HCT116 (cell line): Measurements from ENCODE around the gene PGAM5. TPM values are rescaled to one million over a fixed set of nuclear protein-coding genes. Genes with fewer than 3 reads are reported as not detected.
"Not testable (repeated sequence)": the region's sequence is repeated elsewhere in the genome, so short reads cannot be mapped to it uniquely, and the experiment has no call there.

Source experiments
- ATAC-seq: fragments of 200-7000 bp; cut with Tn5 transposase; 2 replicates; pipeline ENCODE4 v1.9.1; 2020; ENCODE audit warnings: mild to moderate bottlenecking, moderate library complexity
- BruUV-seq: library from RNA; stranded (reverse); fragments of 400-500 nt; replicated peaks from 2 replicates; lab custom pipeline; 2021; lab: Mats Ljungman, UMichigan
- CTCF ChIA-PET: fragments of 300-600 bp; sonication (Branson Sonifier 250); formaldehyde crosslinking; loops from one replicate; lab custom pipeline; 2021; ENCODE audit warnings: antibody characterized with exemption; lab: Charles Lee
- POLR2A ChIA-PET: fragments of 300-600, 350-600 bp; sonication (Branson Sonifier 250); formaldehyde crosslinking; loops from one replicate; lab custom pipeline; 2021; ENCODE audit warnings: antibody characterized with exemption; lab: Charles Lee
- RAD21 ChIA-PET, 2 experiments: fragments of 300-600 bp; sonication (Branson Sonifier 250); formaldehyde crosslinking; loops; one replicate each; lab custom pipeline; 2023; ENCODE audit warnings: low total read pairs in 2 of 2; ENCODE audit not compliant: uncharacterized antibody in 2 of 2, unreplicated experiment in 2 of 2, low non-redundant PET in 1 of 2; lab: Charles Lee
- DNase-seq: peaks from one replicate; pipeline ENCODE4 v3.0.0-alpha.2; 2010; ENCODE audit warnings: low read depth, low spot score
- H2AFZ ChIP-seq: fragments of 200-600 bp; shearing (Covaris generic), sonication (generic); 2 replicates; pipeline ENCODE4 v1.6.1; 2017; ENCODE audit warnings: low read depth, mixed run types, mixed read lengths, antibody characterized with exemption, low read length; ENCODE audit not compliant: poor library complexity, severe bottlenecking
- H3K27ac ChIP-seq: 2 replicates; pipeline ENCODE4 v1.5.1; 2012; ENCODE audit warnings: low read depth, low read length
- H3K27me3 ChIP-seq: fragments of 200-600 bp; sonication (generic); 2 replicates; pipeline ENCODE4 v1.6.1; 2016; ENCODE audit warnings: mixed run types, low read length, mixed read lengths; ENCODE audit not compliant: insufficient read depth
- H3K36me3 ChIP-seq, 2 experiments: fragments of 200-500 bp in 1 of 2; fragments of 200-600 bp in 1 of 2; sonication (Bioruptor generic) in 1 of 2; sonication (generic) in 1 of 2; 2 replicates each; pipeline versions ENCODE4 v1.5.1 to v1.6.1; 2014 to 2016; ENCODE audit warnings: low read length in 2 of 2, inconsistent platforms in 1 of 2, mixed read lengths in 1 of 2, mixed run types in 1 of 2; ENCODE audit not compliant: insufficient read depth in 2 of 2, control insufficient read depth in 1 of 2
- H3K4me1 ChIP-seq, 2 experiments: fragments of 200-600 bp in 1 of 2; sonication (generic) in 1 of 2; 2 replicates each; pipeline versions ENCODE4 v1.5.1 to v1.6.1; 2012 to 2017; ENCODE audit warnings: low read length in 2 of 2, inconsistent platforms in 1 of 2, mild to moderate bottlenecking in 1 of 2, mixed read lengths in 1 of 2, mixed run types in 1 of 2, moderate library complexity in 1 of 2; ENCODE audit not compliant: insufficient read depth in 2 of 2, control insufficient read depth in 1 of 2
- H3K4me2 ChIP-seq: fragments of 200-600 bp; sonication (generic); 2 replicates; pipeline ENCODE4 v1.6.1; 2017; ENCODE audit warnings: mixed run types, low read length, mixed read lengths
- H3K4me3 ChIP-seq, 2 experiments: fragments of 200-600 bp in 1 of 2; sonication (generic) in 1 of 2; replicated peaks in 1 of 2; 2 replicates each; pipeline ENCODE4 v1.5.1; 2011 to 2016; ENCODE audit warnings: low read length in 2 of 2, control low read depth in 1 of 2, low read depth in 1 of 2, mild to moderate bottlenecking in 1 of 2, mixed read lengths in 1 of 2, mixed run types in 1 of 2
- H3K79me2 ChIP-seq: fragments of 200-600 bp; sonication (generic); 2 replicates; pipeline ENCODE4 v1.6.1; 2017; ENCODE audit warnings: mild to moderate bottlenecking, mixed run types, low read length, moderate library complexity, mixed read lengths; ENCODE audit not compliant: insufficient read depth
- H3K9ac ChIP-seq: fragments of 200-600 bp; sonication (generic); 2 replicates; pipeline ENCODE4 v1.6.1; 2016; ENCODE audit warnings: low read length, mixed read lengths
- H3K9me2 ChIP-seq: fragments of 200-600 bp; sonication (generic), shearing (Covaris generic); 2 replicates; pipeline ENCODE4 v1.6.1; 2017; ENCODE audit warnings: mixed run types, mild to moderate bottlenecking, moderate library complexity; ENCODE audit not compliant: insufficient read depth
- H3K9me3 ChIP-seq, 2 experiments: fragments of 200-500 bp in 1 of 2; fragments of 200-600 bp in 1 of 2; sonication (Bioruptor generic) in 1 of 2; sonication (generic) in 1 of 2; 2 replicates each; pipeline ENCODE4 v1.6.1; 2014 to 2017; ENCODE audit warnings: low read length in 2 of 2, mixed read lengths in 2 of 2, inconsistent platforms in 1 of 2, low read depth in 1 of 2, mild to moderate bottlenecking in 1 of 2, mixed run types in 1 of 2, moderate library complexity in 1 of 2; ENCODE audit not compliant: control insufficient read depth in 1 of 2, insufficient read depth in 1 of 2
- H4K20me1 ChIP-seq: fragments of 200-600 bp; sonication (generic), shearing (Covaris generic); 2 replicates; pipeline ENCODE4 v1.6.1; 2017; ENCODE audit warnings: mixed run types, mild to moderate bottlenecking, moderate library complexity; ENCODE audit not compliant: insufficient read depth
- EGR1 ChIP-seq: IDR thresholded peaks from 2 replicates; pipeline ENCODE4 v1.6.1; 2012; ENCODE audit warnings: low read depth
- FOSL1 ChIP-seq: IDR thresholded peaks from 2 replicates; pipeline ENCODE4 v1.6.1; 2012; ENCODE audit warnings: low read depth
- ZNF274 ChIP-seq: fragments of 200-500 bp; sonication (Bioruptor generic); IDR thresholded peaks from 2 replicates; pipeline ENCODE4 v1.6.1; 2014; ENCODE audit warnings: mild to moderate bottlenecking, low read depth, low read length, inconsistent platforms
- intact Hi-C: fragments of 100-400 bp; cut with micrococcal nuclease; formaldehyde crosslinking; loops from 2 replicates; pipeline ENCODE4 v1.10.0; 2022
- total RNA-seq: library from RNA; stranded (reverse); gene quantifications from one replicate; pipeline ENCODE4 v1.2.1, GENCODE V29; 2021; ENCODE audit not compliant: unreplicated experiment
- TF ChIP-seq, protein P1 (sequence below): IDR thresholded peaks from 2 replicates; pipeline ENCODE4 v1.6.1; 2012; ENCODE audit warnings: low read depth

The PGAM5 gene
- total RNA-seq, 1 experiment from 2014 or later: 98.3 TPM

DNA sequence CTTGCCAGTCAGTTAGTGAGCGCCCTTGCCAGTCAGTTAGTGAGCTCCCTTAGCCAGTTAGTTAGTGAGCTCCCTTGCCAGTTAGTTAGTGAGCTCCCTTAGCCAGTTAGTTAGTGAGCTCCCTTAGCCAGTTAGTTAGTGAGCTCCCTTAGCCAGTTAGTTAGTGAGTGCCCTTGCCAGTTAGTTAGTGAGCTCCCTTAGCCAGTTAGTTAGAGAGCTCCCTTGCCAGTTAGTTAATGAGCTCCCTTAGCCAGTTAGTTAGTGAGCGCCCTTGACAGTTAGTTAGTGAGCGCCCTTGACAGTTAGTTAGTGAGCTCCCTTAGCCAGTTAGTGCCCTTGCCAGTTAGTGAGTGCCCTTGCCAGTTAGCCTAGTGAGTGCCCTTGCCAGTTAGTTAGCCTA is 15.8 kb upstream of the PGAM5 start:
- H3K27ac ChIP-seq, H3K4me2 ChIP-seq, DNase-seq, intact Hi-C loops, BruUV-seq, H2AFZ ChIP-seq, H3K4me3 ChIP-seq, H3K4me1 ChIP-seq, ATAC-seq, CTCF ChIA-PET, H3K79me2 ChIP-seq, H4K20me1 ChIP-seq, H3K9ac ChIP-seq, POLR2A ChIA-PET, H3K9me3 ChIP-seq, H3K9me2 ChIP-seq, H3K27me3 ChIP-seq: not testable (repeated sequence)
- H3K36me3 ChIP-seq: peaks cover 10 to 20% of the 10 kb centered on the region in 2 experiments
- RAD21 ChIA-PET: interaction anchor here in 1 of 2 experiments (0.6 kb wide), 1 partner anchor 12 kb away, joined by 5 read pairs; no protein-coding TSS in a partner anchor

DNA sequence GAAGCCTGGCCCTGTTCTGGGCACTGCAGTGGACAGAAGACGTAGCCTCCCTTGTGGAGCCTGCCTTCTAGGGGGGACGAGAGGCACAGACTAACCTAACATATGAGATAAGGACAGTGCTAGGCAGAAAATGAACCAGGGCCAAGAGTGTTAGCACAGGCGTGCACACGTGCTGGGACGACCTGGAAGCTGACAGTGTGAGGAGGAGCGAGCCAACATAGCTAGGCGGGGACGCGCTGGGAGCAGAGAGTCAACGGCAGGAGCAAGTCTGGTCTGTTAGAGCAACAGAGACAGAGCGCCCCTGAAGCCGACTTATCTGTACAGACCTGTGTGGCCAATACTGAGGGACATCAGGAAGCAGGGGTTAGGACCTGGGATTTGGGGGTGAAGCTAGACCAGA is 15.2 kb upstream of the PGAM5 start:
- no peak overlapping the region for H3K27ac ChIP-seq
- ChIA-PET RAD21 (interaction anchor here in 1 of 2 experiments (0.6 kb wide), 1 partner anchor 11 kb away, joined by 5 read pairs; no protein-coding TSS in a partner anchor), POLR2A (no interaction called here), CTCF (no interaction called here)
- H3K4me3 ChIP-seq: no peak overlapping the region
- TSS peak; percentile 14 for BruUV-seq
- ATAC-seq: no peak
- intact Hi-C loops: no loop called here
- no peak overlapping the region for H3K9ac ChIP-seq
- no peaks in the 10 kb centered on the region for H3K9me3 ChIP-seq
- no peaks in the 10 kb centered on the region for H4K20me1 ChIP-seq
- H3K4me1 ChIP-seq: no peaks in the 10 kb centered on the region
- no peaks in the 10 kb centered on the region for H3K27me3 ChIP-seq
- no peaks in the 10 kb centered on the region for H3K9me2 ChIP-seq
- no peak for DNase-seq
- H3K79me2 ChIP-seq: peaks cover 2% of the 10 kb centered on the region
- TF ChIP-seq EGR1 (no peak), FOSL1 (no peak), ZNF274 (no peak)
- TF ChIP-seq, protein P1, sequence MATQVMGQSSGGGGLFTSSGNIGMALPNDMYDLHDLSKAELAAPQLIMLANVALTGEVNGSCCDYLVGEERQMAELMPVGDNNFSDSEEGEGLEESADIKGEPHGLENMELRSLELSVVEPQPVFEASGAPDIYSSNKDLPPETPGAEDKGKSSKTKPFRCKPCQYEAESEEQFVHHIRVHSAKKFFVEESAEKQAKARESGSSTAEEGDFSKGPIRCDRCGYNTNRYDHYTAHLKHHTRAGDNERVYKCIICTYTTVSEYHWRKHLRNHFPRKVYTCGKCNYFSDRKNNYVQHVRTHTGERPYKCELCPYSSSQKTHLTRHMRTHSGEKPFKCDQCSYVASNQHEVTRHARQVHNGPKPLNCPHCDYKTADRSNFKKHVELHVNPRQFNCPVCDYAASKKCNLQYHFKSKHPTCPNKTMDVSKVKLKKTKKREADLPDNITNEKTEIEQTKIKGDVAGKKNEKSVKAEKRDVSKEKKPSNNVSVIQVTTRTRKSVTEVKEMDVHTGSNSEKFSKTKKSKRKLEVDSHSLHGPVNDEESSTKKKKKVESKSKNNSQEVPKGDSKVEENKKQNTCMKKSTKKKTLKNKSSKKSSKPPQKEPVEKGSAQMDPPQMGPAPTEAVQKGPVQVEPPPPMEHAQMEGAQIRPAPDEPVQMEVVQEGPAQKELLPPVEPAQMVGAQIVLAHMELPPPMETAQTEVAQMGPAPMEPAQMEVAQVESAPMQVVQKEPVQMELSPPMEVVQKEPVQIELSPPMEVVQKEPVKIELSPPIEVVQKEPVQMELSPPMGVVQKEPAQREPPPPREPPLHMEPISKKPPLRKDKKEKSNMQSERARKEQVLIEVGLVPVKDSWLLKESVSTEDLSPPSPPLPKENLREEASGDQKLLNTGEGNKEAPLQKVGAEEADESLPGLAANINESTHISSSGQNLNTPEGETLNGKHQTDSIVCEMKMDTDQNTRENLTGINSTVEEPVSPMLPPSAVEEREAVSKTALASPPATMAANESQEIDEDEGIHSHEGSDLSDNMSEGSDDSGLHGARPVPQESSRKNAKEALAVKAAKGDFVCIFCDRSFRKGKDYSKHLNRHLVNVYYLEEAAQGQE: no peak
- H3K4me2 ChIP-seq: no peak overlapping the region
- H2AFZ ChIP-seq: no peak overlapping the region
- H3K36me3 ChIP-seq: peaks cover 10 to 20% of the 10 kb centered on the region in 2 experiments
